Loucy (cell line): ENCODE results near the gene C10orf105.

ENCODE experiments used
- CTCF ChIP-seq: fragments of 200-600 bp; sonication (generic); conservative IDR thresholded peaks from 2 replicates; pipeline ENCODE4 v1.5.1; 2014; ENCODE audit warnings: mild to moderate bottlenecking, antibody characterized with exemption, low read length
- EZH2phosphoT487 ChIP-seq: fragments of 200-600 bp; IDR thresholded peaks from 2 replicates; pipeline ENCODE4 v1.6.1; 2018; ENCODE audit warnings: antibody characterized with exemption, mild to moderate bottlenecking, moderate library complexity, borderline replicate concordance

GRCh38 chr10:71694567-71694968, 25.0 kb downstream of the C10orf105 start:
- no peak for TF ChIP-seq CTCF
- TF ChIP-seq EZH2phosphoT487 = no peak
